ENCODE results near the gene PPP2R2D. TPM values are rescaled to one million over a fixed set of nuclear protein-coding genes. Genes with fewer than 3 reads are reported as not detected.
A peak's percentile ranks its signal among the peaks of the same experiment; 100 is the strongest.

PPP2R2D gene
- total RNA-seq, 1 experiment from 2014 or later = 33.2 TPM

GRCh38 chr10:131955591-131956340 lies 55.0 kb downstream of the PPP2R2D start:
- Mint-ChIP-seq H3K27me3 (ENCODE audit: low read depth) (no peaks in the 10 kb centered on the region), H3K9me3 (peaks cover 17% of the 10 kb centered on the region), H3K4me3 (no peak overlapping the region), H3K27ac (no peak overlapping the region), H3K36me3 (peaks cover 62% of the 10 kb centered on the region), H3K4me1 (no peaks in the 10 kb centered on the region)
- DNase-seq (ENCODE audit: low spot score) (no peak), ATAC-seq (no peak)
- CTCF ChIA-PET = no interaction called here
- POLR2A ChIA-PET = no interaction called here
- TF ChIP-seq IRF2 (CRISPR knock-in tag; IDR thresholded peaks at IDR 0.05; ENCODE audit: borderline replicate concordance, low read depth) = no peak
- no peak for TF ChIP-seq ZNF416 (CRISPR knock-in tag; IDR thresholded peaks at IDR 0.05)

GRCh38 chr10:131959841-131960240 lies 59.0 kb downstream of the PPP2R2D start:
- peaks cover 6% of the 10 kb centered on the region for H3K4me1 Mint-ChIP-seq
- no peak for ATAC-seq
- H3K4me3 Mint-ChIP-seq = no peak overlapping the region
- TF ChIP-seq JUN (CRISPR knock-in tag; IDR thresholded peaks at IDR 0.05) (no peak), PRRX2 (CRISPR knock-in tag; IDR thresholded peaks at IDR 0.05) (no peak), TEAD4 (CRISPR knock-in tag; IDR thresholded peaks at IDR 0.05) (no peak)
- TF ChIP-seq, protein P1, sequence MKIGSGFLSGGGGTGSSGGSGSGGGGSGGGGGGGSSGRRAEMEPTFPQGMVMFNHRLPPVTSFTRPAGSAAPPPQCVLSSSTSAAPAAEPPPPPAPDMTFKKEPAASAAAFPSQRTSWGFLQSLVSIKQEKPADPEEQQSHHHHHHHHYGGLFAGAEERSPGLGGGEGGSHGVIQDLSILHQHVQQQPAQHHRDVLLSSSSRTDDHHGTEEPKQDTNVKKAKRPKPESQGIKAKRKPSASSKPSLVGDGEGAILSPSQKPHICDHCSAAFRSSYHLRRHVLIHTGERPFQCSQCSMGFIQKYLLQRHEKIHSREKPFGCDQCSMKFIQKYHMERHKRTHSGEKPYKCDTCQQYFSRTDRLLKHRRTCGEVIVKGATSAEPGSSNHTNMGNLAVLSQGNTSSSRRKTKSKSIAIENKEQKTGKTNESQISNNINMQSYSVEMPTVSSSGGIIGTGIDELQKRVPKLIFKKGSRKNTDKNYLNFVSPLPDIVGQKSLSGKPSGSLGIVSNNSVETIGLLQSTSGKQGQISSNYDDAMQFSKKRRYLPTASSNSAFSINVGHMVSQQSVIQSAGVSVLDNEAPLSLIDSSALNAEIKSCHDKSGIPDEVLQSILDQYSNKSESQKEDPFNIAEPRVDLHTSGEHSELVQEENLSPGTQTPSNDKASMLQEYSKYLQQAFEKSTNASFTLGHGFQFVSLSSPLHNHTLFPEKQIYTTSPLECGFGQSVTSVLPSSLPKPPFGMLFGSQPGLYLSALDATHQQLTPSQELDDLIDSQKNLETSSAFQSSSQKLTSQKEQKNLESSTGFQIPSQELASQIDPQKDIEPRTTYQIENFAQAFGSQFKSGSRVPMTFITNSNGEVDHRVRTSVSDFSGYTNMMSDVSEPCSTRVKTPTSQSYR (CRISPR knock-in tag; IDR thresholded peaks at IDR 0.05) = no peak
- TF ChIP-seq, protein P2, sequence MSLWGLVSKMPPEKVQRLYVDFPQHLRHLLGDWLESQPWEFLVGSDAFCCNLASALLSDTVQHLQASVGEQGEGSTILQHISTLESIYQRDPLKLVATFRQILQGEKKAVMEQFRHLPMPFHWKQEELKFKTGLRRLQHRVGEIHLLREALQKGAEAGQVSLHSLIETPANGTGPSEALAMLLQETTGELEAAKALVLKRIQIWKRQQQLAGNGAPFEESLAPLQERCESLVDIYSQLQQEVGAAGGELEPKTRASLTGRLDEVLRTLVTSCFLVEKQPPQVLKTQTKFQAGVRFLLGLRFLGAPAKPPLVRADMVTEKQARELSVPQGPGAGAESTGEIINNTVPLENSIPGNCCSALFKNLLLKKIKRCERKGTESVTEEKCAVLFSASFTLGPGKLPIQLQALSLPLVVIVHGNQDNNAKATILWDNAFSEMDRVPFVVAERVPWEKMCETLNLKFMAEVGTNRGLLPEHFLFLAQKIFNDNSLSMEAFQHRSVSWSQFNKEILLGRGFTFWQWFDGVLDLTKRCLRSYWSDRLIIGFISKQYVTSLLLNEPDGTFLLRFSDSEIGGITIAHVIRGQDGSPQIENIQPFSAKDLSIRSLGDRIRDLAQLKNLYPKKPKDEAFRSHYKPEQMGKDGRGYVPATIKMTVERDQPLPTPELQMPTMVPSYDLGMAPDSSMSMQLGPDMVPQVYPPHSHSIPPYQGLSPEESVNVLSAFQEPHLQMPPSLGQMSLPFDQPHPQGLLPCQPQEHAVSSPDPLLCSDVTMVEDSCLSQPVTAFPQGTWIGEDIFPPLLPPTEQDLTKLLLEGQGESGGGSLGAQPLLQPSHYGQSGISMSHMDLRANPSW (CRISPR knock-in tag; conservative IDR thresholded peaks at IDR 0.05; ENCODE audit: low read depth) = no peak
- TF ChIP-seq, protein P3, sequence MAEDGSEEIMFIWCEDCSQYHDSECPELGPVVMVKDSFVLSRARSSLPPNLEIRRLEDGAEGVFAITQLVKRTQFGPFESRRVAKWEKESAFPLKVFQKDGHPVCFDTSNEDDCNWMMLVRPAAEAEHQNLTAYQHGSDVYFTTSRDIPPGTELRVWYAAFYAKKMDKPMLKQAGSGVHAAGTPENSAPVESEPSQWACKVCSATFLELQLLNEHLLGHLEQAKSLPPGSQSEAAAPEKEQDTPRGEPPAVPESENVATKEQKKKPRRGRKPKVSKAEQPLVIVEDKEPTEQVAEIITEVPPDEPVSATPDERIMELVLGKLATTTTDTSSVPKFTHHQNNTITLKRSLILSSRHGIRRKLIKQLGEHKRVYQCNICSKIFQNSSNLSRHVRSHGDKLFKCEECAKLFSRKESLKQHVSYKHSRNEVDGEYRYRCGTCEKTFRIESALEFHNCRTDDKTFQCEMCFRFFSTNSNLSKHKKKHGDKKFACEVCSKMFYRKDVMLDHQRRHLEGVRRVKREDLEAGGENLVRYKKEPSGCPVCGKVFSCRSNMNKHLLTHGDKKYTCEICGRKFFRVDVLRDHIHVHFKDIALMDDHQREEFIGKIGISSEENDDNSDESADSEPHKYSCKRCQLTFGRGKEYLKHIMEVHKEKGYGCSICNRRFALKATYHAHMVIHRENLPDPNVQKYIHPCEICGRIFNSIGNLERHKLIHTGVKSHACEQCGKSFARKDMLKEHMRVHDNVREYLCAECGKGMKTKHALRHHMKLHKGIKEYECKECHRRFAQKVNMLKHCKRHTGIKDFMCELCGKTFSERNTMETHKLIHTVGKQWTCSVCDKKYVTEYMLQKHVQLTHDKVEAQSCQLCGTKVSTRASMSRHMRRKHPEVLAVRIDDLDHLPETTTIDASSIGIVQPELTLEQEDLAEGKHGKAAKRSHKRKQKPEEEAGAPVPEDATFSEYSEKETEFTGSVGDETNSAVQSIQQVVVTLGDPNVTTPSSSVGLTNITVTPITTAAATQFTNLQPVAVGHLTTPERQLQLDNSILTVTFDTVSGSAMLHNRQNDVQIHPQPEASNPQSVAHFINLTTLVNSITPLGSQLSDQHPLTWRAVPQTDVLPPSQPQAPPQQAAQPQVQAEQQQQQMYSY (CRISPR knock-in tag; IDR thresholded peaks at IDR 0.05) = no peak
- TF ChIP-seq, protein P4, sequence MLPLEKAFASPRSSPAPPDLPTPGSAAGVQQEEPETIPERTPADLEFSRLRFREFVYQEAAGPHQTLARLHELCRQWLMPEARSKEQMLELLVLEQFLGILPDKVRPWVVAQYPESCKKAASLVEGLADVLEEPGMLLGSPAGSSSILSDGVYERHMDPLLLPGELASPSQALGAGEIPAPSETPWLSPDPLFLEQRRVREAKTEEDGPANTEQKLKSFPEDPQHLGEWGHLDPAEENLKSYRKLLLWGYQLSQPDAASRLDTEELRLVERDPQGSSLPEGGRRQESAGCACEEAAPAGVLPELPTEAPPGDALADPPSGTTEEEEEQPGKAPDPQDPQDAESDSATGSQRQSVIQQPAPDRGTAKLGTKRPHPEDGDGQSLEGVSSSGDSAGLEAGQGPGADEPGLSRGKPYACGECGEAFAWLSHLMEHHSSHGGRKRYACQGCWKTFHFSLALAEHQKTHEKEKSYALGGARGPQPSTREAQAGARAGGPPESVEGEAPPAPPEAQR (CRISPR knock-in tag; IDR thresholded peaks at IDR 0.05) = no peak
- peaks cover 14% of the 10 kb centered on the region for H3K9me3 Mint-ChIP-seq
- DNase-seq (ENCODE audit: low spot score) = no peak
- CTCF ChIA-PET = interaction anchor here (1.7 to 3.2 kb wide), 2 partner anchors 16 to 63 kb away, joined by 8 to 23 read pairs; no protein-coding TSS in a partner anchor
- POLR2A ChIA-PET = no interaction called here
- no peak overlapping the region for H3K27ac Mint-ChIP-seq
- H3K27me3 Mint-ChIP-seq (ENCODE audit: low read depth) = no peaks in the 10 kb centered on the region
- H3K36me3 Mint-ChIP-seq = peaks cover 45% of the 10 kb centered on the region

- CTCF ChIA-PET = interaction anchor here (0.7 to 3.2 kb wide), 4 partner anchors 17 to 181 kb away, joined by 3 to 23 read pairs (median 6); no protein-coding TSS in a partner anchor
- no peak overlapping the region for H3K4me3 Mint-ChIP-seq
- POLR2A ChIA-PET = interaction anchor here (0.5 kb wide), 1 partner anchor 1810 kb away, joined by 4 read pairs; no protein-coding TSS in a partner anchor
- H3K27ac Mint-ChIP-seq = peak overlapping the region; percentile 68; the same call in 1 of the 2 replicates
- no peak for DNase-seq (ENCODE audit: low spot score)
- 0 out of 2 replicates have a peak, but pooled peaks have one; percentile 5 for TF ChIP-seq FOXP1 (CRISPR knock-in tag; IDR thresholded peaks at IDR 0.05; ENCODE audit: borderline replicate concordance)
- TF ChIP-seq, protein P5, sequence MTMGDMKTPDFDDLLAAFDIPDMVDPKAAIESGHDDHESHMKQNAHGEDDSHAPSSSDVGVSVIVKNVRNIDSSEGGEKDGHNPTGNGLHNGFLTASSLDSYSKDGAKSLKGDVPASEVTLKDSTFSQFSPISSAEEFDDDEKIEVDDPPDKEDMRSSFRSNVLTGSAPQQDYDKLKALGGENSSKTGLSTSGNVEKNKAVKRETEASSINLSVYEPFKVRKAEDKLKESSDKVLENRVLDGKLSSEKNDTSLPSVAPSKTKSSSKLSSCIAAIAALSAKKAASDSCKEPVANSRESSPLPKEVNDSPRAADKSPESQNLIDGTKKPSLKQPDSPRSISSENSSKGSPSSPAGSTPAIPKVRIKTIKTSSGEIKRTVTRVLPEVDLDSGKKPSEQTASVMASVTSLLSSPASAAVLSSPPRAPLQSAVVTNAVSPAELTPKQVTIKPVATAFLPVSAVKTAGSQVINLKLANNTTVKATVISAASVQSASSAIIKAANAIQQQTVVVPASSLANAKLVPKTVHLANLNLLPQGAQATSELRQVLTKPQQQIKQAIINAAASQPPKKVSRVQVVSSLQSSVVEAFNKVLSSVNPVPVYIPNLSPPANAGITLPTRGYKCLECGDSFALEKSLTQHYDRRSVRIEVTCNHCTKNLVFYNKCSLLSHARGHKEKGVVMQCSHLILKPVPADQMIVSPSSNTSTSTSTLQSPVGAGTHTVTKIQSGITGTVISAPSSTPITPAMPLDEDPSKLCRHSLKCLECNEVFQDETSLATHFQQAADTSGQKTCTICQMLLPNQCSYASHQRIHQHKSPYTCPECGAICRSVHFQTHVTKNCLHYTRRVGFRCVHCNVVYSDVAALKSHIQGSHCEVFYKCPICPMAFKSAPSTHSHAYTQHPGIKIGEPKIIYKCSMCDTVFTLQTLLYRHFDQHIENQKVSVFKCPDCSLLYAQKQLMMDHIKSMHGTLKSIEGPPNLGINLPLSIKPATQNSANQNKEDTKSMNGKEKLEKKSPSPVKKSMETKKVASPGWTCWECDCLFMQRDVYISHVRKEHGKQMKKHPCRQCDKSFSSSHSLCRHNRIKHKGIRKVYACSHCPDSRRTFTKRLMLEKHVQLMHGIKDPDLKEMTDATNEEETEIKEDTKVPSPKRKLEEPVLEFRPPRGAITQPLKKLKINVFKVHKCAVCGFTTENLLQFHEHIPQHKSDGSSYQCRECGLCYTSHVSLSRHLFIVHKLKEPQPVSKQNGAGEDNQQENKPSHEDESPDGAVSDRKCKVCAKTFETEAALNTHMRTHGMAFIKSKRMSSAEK (CRISPR knock-in tag; IDR thresholded peaks at IDR 0.05; ENCODE audit: borderline replicate concordance) = no peak
- peaks cover 6% of the 10 kb centered on the region for H3K4me1 Mint-ChIP-seq
- H3K27me3 Mint-ChIP-seq (ENCODE audit: low read depth) = no peaks in the 10 kb centered on the region
- H3K36me3 Mint-ChIP-seq = peaks cover 37% of the 10 kb centered on the region
- peaks cover 14% of the 10 kb centered on the region for H3K9me3 Mint-ChIP-seq
- ATAC-seq = peak; percentile 49
These were observed 59.8 kb downstream of the PPP2R2D start for GRCh38 chr10:131960631-131961046.

All from WTC11 (cell line).